AG04450 (cell line): ENCODE data around the gene WNT4. TPM values are rescaled to one million over a fixed set of nuclear protein-coding genes. Genes with fewer than 3 reads are reported as not detected.

Experiments used
- CTCF ChIA-PET: fragments of 300-600, 350-600 bp; formaldehyde crosslinking; extraction: SDS; loops from one replicate; lab custom pipeline; 2022; ENCODE audit warnings: antibody characterized with exemption, inconsistent platforms; lab: Charles Lee
- POLR2A ChIA-PET: fragments of 350-600 bp; formaldehyde crosslinking; extraction: SDS; loops from one replicate; lab custom pipeline; 2021; ENCODE audit warnings: antibody characterized with exemption, inconsistent platforms; lab: Yijun Ruan, JAX
- DNase-seq: peaks from one replicate; pipeline ENCODE4 v3.0.0-alpha.2; 2011; ENCODE audit warnings: low read depth, low spot score
- H3K27ac ChIP-seq: one replicate; pipeline ENCODE4 v1.5.1; 2012; ENCODE audit warnings: low read depth, low read length, control low read depth
- H3K27me3 ChIP-seq: one replicate; pipeline ENCODE4 v1.6.0; 2012; ENCODE audit warnings: low read length; ENCODE audit not compliant: control insufficient read depth, insufficient read depth
- H3K4me3 ChIP-seq: 2 replicates; pipeline ENCODE4 v1.5.1; 2011; ENCODE audit warnings: mild to moderate bottlenecking, low read depth, low read length, control low read depth
- H3K9me3 ChIP-seq: 2 replicates; pipeline ENCODE4 v1.5.1; 2012; ENCODE audit warnings: low read length; ENCODE audit not compliant: control insufficient read depth, insufficient read depth
- CTCF ChIP-seq: IDR thresholded peaks from 2 replicates; pipeline ENCODE4 v1.5.1; 2011; ENCODE audit warnings: low read depth, low read length, control low read depth, inconsistent platforms
- polyA plus RNA-seq: library from polyadenylated mRNA; depleted of rRNA; stranded (reverse); fragments of >200 nt; gene quantifications from 2 replicates; pipeline ENCODE4 v1.2.3, GENCODE V29; 2011

The WNT4 gene
- polyA plus RNA-seq, 1 experiment, result not detected

- CTCF ChIA-PET, result interaction anchor here (0.6 kb wide), 1 partner anchor 12 kb away, joined by 4 read pairs; no protein-coding TSS in a partner anchor
- Histone ChIP-seq H3K9me3 (no peaks in the 10 kb centered on the region), H3K27me3 (no peaks in the 10 kb centered on the region), H3K27ac (no peak overlapping the region), H3K4me3 (no peak overlapping the region)
- POLR2A ChIA-PET, result no interaction called here
- no peak for TF ChIP-seq CTCF
- DNase-seq, result no peak
Measured at GRCh38 chr1:22090867-22091266, 52.0 kb downstream of the WNT4 start.

GRCh38 chr1:22089787-22090186 is 53.1 kb downstream of the WNT4 start:
- CTCF ChIA-PET, result no interaction called here

GRCh38 chr1:22089134-22089571 is 53.7 kb downstream of the WNT4 start:
- Histone ChIP-seq H3K9me3 (no peaks in the 10 kb centered on the region), H3K27me3 (no peaks in the 10 kb centered on the region), H3K27ac (no peak overlapping the region), H3K4me3 (no peak overlapping the region)
- TF ChIP-seq CTCF, result no peak
- CTCF ChIA-PET, result no interaction called here
- DNase-seq, result no peak
- POLR2A ChIA-PET, result no interaction called here

More at GRCh38 chr1:22089787-22090186, 53.1 kb downstream of the WNT4 start:
- no peak overlapping the region for H3K4me3 ChIP-seq
- POLR2A ChIA-PET, result no interaction called here
- H3K27me3 ChIP-seq, result no peaks in the 10 kb centered on the region
- DNase-seq, result no peak
- no peaks in the 10 kb centered on the region for H3K9me3 ChIP-seq
- TF ChIP-seq CTCF, result no peak
- H3K27ac ChIP-seq, result no peak overlapping the region

GRCh38 chr1:22088331-22088730 is 54.6 kb downstream of the WNT4 start:
- Histone ChIP-seq H3K9me3 (no peaks in the 10 kb centered on the region), H3K4me3 (no peak overlapping the region), H3K27me3 (no peaks in the 10 kb centered on the region), H3K27ac (no peak overlapping the region)
- TF ChIP-seq CTCF, result no peak
- ChIA-PET POLR2A (no interaction called here), CTCF (no interaction called here)
- DNase-seq, result no peak

- TF ChIP-seq CTCF, result no peak
- CTCF ChIA-PET, result interaction anchor here (0.5 to 1.4 kb wide), 2 partner anchors 25 to 55 kb away, joined by 4 to 7 read pairs; no protein-coding TSS in a partner anchor
- Histone ChIP-seq H3K27ac (no peak overlapping the region), H3K4me3 (no peak overlapping the region), H3K27me3 (no peaks in the 10 kb centered on the region), H3K9me3 (no peaks in the 10 kb centered on the region)
- POLR2A ChIA-PET, result no interaction called here
- no peak for DNase-seq
Measured at GRCh38 chr1:22080191-22080590, 62.7 kb downstream of the WNT4 start.
